GM12878 (cell line): ENCODE measurements around the gene TUBB4B.

ENCODE experiments used
- CTCF ChIP-seq, 3 experiments: IDR thresholded peaks in 2 of 3; conservative IDR thresholded peaks in 1 of 3; 2 replicates each; pipeline ENCODE4 v1.5.1; 2011; ENCODE audit warnings: low read depth in 3 of 3, low read length in 3 of 3, mild to moderate bottlenecking in 3 of 3, control low read depth in 2 of 3, moderate library complexity in 2 of 3, inconsistent platforms in 1 of 3, mixed read lengths in 1 of 3; ENCODE audit not compliant: control insufficient read depth in 2 of 3, insufficient read depth in 1 of 3; ENCODE audit errors: extremely low read depth in 1 of 3
- FOXM1 ChIP-seq: IDR thresholded peaks from 2 replicates; pipeline ENCODE4 v1.6.1; 2012; ENCODE audit warnings: low read depth, mild to moderate bottlenecking, inconsistent platforms, low read length, moderate library complexity
- HDAC2 ChIP-seq: fragments of 200-600 bp; sonication (generic); IDR thresholded peaks from 2 replicates; pipeline ENCODE4 v1.6.1; 2017
- MAX ChIP-seq: IDR thresholded peaks from 2 replicates; pipeline ENCODE4 v1.6.1; 2012; ENCODE audit warnings: low read depth, low read length, improper control_type of control experiment
- MYB ChIP-seq: fragments of 150-350 bp; IDR thresholded peaks from 2 replicates; pipeline ENCODE4 v1.6.1; 2014; ENCODE audit warnings: mild to moderate bottlenecking, low read depth, low read length, borderline replicate concordance
- MYC ChIP-seq: IDR thresholded peaks from 2 replicates; pipeline ENCODE4 v1.6.1; 2011; ENCODE audit warnings: mild to moderate bottlenecking, low read length, moderate library complexity, inconsistent platforms; ENCODE audit not compliant: insufficient read depth, insufficient replicate concordance, insufficient read length, severe bottlenecking
- NFXL1 ChIP-seq: fragments of 450-650 bp; IDR thresholded peaks from 2 replicates; pipeline ENCODE4 v1.6.1; 2017; ENCODE audit warnings: antibody characterized with exemption, mild to moderate bottlenecking, borderline replicate concordance
- RELA ChIP-seq: fragments of 450-650 bp; IDR thresholded peaks from 2 replicates; pipeline ENCODE4 v1.8.0; 2014; ENCODE audit warnings: borderline replicate concordance; ENCODE audit not compliant: partially characterized antibody
- SUPT20H ChIP-seq: IDR thresholded peaks from 2 replicates; pipeline ENCODE4 v1.6.1; 2011; ENCODE audit warnings: low read depth, mild to moderate bottlenecking, low read length, moderate library complexity, borderline replicate concordance; ENCODE audit not compliant: control insufficient read depth
- YY1 ChIP-seq: IDR thresholded peaks from 2 replicates; pipeline ENCODE4 v1.6.1; 2011; ENCODE audit warnings: low read depth, mild to moderate bottlenecking, low read length
- ZBED1 ChIP-seq: IDR thresholded peaks from 2 replicates; pipeline ENCODE4 v1.6.1; 2016; ENCODE audit warnings: borderline replicate concordance

GRCh38 chr9:137235424-137236237, 5.5 kb upstream of the TUBB4B start:
- TF ChIP-seq MAX (no peak), MYB (no peak), RELA (no peak), FOXM1 (no peak), CTCF (IDR thresholded peaks at IDR 0.05 in 2 of 3, conservative IDR thresholded peaks at IDR 0.05 in 1 of 3; ENCODE audit: control insufficient read depth in 2 of 3, extremely low read depth in 1 of 3, insufficient read depth in 1 of 3, low read depth in 3 of 3, low read length in 3 of 3) (no peak; a peak in 1 of 6 replicates), MYC (no peak), NFXL1 (no peak), ZBED1 (no peak), YY1 (no peak), SUPT20H (no peak), HDAC2 (no peak)
